ENCODE results near the gene CNTF. TPM values are rescaled to one million over a fixed set of nuclear protein-coding genes. Genes with fewer than 3 reads are reported as not detected.

The CNTF gene
- total RNA-seq, 4 donors from 2014 or later, result 2.1 to 2.5 (median 2.4) TPM

DNA sequence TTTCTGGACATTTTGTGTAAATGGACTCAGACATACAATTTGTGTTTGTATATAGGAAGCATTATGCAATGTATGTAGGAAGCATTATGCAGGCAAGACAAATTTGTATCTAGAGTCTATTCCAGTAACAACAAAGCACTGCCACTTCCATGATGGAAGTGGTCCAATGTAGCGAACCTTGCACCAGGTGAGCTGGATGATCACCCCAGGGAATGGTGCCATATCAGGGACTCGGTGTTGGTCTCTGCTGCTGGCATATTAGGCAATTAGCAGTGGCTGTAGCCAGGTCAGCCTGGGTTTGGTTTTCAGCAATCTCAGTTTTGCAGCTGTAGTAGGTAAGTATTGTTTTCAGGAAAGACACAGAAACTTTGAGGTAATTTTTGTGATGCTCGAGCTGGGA, 30.8 kb upstream of the CNTF start:
- TF ChIP-seq, protein P1, sequence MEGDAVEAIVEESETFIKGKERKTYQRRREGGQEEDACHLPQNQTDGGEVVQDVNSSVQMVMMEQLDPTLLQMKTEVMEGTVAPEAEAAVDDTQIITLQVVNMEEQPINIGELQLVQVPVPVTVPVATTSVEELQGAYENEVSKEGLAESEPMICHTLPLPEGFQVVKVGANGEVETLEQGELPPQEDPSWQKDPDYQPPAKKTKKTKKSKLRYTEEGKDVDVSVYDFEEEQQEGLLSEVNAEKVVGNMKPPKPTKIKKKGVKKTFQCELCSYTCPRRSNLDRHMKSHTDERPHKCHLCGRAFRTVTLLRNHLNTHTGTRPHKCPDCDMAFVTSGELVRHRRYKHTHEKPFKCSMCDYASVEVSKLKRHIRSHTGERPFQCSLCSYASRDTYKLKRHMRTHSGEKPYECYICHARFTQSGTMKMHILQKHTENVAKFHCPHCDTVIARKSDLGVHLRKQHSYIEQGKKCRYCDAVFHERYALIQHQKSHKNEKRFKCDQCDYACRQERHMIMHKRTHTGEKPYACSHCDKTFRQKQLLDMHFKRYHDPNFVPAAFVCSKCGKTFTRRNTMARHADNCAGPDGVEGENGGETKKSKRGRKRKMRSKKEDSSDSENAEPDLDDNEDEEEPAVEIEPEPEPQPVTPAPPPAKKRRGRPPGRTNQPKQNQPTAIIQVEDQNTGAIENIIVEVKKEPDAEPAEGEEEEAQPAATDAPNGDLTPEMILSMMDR (IDR thresholded peaks at IDR 0.05), result no peak
- ATAC-seq (ENCODE audit: low FRiP score) (no peak), DNase-seq (ENCODE audit: low spot score) (no peak)

DNA sequence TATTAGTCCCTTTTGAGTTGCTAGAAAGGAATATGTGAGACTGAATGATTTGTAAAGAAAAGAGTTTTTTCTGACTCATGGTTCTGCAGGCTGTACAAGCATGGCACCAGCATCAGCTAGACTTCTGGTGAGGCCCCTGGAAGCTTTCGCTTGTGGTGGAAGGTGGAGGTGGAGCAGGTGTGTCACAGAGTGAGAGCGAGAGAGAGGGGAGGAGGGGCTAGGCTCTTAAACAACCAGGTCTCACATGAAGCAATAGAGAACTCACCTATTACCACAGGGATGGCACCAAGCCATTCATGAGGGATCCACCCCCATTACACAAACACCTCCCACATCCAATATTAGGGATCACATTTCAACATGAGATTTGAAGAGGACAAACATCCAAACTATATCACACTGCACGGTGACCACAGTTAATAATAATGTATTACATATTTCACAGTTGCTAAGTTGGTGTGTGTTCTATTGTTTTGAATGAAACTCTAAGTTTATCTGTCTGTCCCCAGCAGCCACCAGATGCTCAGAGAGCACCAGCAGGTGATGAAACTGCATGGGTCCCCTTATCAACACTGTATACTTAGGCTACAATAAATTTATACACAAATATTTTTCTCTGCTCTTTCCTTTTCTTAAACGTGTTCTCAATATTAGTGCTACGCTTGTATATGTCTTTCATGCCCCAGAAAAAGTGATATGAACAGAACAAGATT, 29.5 kb upstream of the CNTF start:
- no peak for ATAC-seq (ENCODE audit: low FRiP score)

DNA sequence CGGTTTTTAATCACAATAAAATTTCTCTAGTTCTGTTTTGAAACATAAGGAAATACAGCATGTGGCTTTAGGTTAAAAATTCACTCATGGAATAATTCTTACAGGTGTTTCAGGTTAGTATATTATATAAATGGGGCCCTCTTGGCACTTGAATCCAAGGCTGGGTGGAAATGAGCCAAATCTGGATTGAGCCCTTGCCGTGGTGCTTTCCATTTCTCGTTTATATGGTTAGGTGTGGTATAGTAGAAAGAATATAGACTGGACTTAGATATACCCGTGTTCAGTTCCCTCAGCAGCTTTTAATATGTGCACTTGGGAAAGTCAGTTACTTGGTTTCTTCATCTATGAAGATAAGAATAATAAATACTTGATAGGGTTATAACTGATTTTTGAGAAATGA, 27.6 kb upstream of the CNTF start:
- ATAC-seq (ENCODE audit: low FRiP score) (no peak), DNase-seq (ENCODE audit: low spot score) (no peak)
- TF ChIP-seq, protein P1 (IDR thresholded peaks at IDR 0.05), result no peak

More for the DNA sequence above, 29.5 kb upstream of the CNTF start:
- DNase-seq (ENCODE audit: low spot score), result no peak
- TF ChIP-seq, protein P1 (IDR thresholded peaks at IDR 0.05), result no peak

DNA sequence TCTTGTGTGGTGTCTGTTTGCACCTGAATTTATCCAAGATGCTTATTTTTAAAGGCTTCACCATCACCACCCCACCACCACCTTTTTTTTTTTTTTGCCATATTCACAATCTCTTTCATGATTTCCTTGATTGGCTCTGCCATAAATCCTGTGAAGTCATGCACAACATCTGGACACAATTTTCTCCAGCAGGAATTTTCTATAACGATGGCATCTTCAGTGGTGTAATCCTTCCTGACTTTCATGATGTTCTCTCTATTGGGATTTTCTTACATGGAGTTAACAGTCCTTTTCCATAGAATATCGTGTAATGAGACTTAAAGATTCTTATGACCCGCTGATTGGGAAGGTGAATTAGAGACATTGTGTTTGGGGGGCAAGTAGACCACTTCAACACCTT, 25.8 kb upstream of the CNTF start:
- no peak for ATAC-seq (ENCODE audit: low FRiP score)
- TF ChIP-seq, protein P1 (IDR thresholded peaks at IDR 0.05), result no peak
- no peak for DNase-seq (ENCODE audit: low spot score)

DNA sequence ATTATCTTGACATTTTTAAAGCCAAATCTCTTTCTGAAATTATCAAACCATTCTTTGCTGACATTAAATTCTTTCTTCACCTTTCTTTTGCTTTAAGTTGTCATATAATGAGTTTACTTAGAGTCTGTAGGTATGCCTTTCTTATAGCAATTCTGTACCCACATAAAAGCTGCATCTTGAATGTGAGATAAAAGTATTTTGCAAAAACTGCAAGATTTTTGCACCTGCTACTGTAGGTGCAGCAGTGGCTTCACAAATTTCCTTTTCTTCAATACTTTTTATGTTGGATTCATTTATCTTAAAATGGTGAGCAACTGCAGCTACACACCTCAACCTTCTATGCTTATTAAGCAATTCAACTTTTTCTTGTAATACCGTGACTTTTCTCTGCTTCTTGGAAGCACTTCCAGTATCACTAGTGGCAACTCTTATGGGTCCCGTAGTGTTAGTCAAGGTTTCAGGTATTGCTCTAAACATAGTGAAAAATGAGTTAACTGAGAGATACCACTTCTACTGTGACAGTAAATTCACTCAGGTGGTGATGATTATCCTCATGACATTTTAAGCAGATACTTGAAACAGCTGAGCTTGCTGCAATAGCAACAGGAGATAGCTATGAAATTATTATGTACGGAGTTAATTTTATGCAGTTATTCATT, 24.9 kb upstream of the CNTF start:
- DNase-seq (ENCODE audit: low spot score), result no peak
- TF ChIP-seq, protein P1 (IDR thresholded peaks at IDR 0.05), result no peak
- no peak for ATAC-seq (ENCODE audit: low FRiP score)

DNA sequence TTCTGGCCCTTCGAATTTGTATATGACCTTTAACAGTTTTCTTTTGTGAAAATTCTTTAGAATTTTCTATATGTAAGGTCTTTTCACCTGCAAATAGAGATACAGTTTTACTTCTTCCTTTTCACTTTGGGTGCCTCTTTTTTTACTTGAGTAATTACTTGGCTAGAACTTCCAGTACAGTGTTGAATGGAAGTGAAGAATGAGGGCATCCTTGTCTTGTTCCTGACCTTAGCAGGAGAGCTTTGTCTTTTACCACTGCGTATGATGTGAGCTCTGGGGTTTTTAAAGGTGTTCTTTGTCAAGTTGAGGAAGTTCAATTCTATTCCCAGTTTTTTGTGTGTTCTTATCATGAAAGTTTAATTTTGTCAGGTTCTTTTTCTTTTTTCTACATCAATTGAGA, 22.0 kb upstream of the CNTF start:
- ATAC-seq (ENCODE audit: low FRiP score) (no peak), DNase-seq (ENCODE audit: low spot score) (no peak)
- TF ChIP-seq, protein P1 (IDR thresholded peaks at IDR 0.05), result no peak
